Thyroid gland (tissue), 4 donors: Measurements from ENCODE around the gene BACE1. TPM values are rescaled to one million over a fixed set of nuclear protein-coding genes. Genes with fewer than 3 reads are reported as not detected.

Experiments used
- DNase-seq, 2 donors: peaks; one replicate each; pipeline ENCODE4 v3.0.0-alpha.2; 2019
- H3K27ac ChIP-seq, 3 donors: fragments of 200-600 bp; sonication (generic); 1 replicate in 2 of 3; 2 replicates in 1 of 3; pipeline ENCODE4 v1.5.1; 2016 to 2019; ENCODE audit warnings: mild to moderate bottlenecking in 1 of 3, moderate library complexity in 1 of 3
- H3K27me3 ChIP-seq: fragments of 200-600 bp; sonication (generic); one replicate; pipeline ENCODE4 v1.5.1; 2019
- H3K36me3 ChIP-seq, 2 donors: fragments of 200-600 bp; sonication (generic); one replicate each; pipeline ENCODE4 v1.5.1; 2016 to 2019
- H3K4me1 ChIP-seq, 2 donors: fragments of 200-600 bp; sonication (generic); one replicate each; pipeline ENCODE4 v1.5.1; 2017 to 2019
- H3K4me3 ChIP-seq, 3 donors: fragments of 200-600 bp; sonication (generic); replicated peaks in 1 of 3; 1 replicate in 2 of 3; 2 replicates in 1 of 3; pipeline ENCODE4 v1.5.1; 2016; ENCODE audit warnings: mild to moderate bottlenecking in 1 of 3
- H3K9me3 ChIP-seq: fragments of 200-600 bp; sonication (generic); one replicate; pipeline ENCODE4 v1.5.1; 2017
- POLR2A ChIP-seq, 2 donors: fragments of 450-650 bp; IDR thresholded peaks; one replicate each; pipeline ENCODE4 v1.6.1; 2017; ENCODE audit warnings: antibody characterized with exemption in 2 of 2, mild to moderate bottlenecking in 2 of 2, moderate library complexity in 1 of 2
- WGBS, 2 donors: methylation state at CpG; one replicate each; pipeline ENCODE4 v1.1.5; 2017; 5-methylcytosine and 5-hydroxymethylcytosine counted together
- intact Hi-C: fragments of 100-400 bp; cut with DNase I; formaldehyde crosslinking; loops from one replicate; pipeline ENCODE4 v1.15.1; 2023
- total RNA-seq, 4 donors: library from RNA; depleted of rRNA; stranded (reverse); fragments of >200 nt; gene quantifications; one replicate each; pipeline ENCODE4 v1.2.3, GENCODE V29; 2016
- TF ChIP-seq, protein P1 (sequence below), 6 experiments: fragments of 200-600 bp in 3 of 6; fragments of 450-650 bp in 3 of 6; sonication (generic) in 3 of 6; IDR thresholded peaks; one replicate each; pipeline ENCODE4 v1.5.1; 2016 to 2019; ENCODE audit warnings: antibody characterized with exemption in 6 of 6, mild to moderate bottlenecking in 2 of 6, inconsistent platforms in 1 of 6, moderate library complexity in 1 of 6

BACE1 gene
- total RNA-seq, 4 donors from 2014 or later, result 17.6 to 28.4 (median 21.4) TPM

DNA sequence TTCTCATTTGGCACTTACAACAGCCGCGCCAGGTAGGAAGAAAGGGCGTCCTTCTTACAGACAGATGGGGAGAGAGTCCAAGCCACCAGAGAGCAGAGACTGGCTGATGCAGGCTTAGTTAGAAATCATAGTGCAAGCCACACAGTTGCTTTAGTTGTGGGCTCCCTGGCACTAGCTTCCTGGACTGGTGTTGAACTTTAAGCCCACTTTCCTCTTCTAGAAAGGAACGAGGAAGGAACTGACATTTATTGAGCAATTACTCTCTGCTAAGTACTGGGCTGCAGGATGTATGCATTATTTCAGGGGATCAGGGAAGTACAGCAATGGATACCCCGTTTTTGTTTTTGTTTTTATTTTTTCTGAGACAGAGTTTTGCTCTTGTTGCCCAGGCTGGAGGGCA lies 3.0 kb downstream of the BACE1 start:
- intact Hi-C loops, result no loop called here
- Histone ChIP-seq H3K4me1 (peaks cover 4 to 15% of the 10 kb centered on the region in 2 donors), H3K4me3 (no peak overlapping the region), H3K9me3 (no peaks in the 10 kb centered on the region), H3K36me3 (no peaks in the 10 kb centered on the region), H3K27me3 (no peaks in the 10 kb centered on the region), H3K27ac (no peak overlapping the region)
- TF ChIP-seq, protein P1, sequence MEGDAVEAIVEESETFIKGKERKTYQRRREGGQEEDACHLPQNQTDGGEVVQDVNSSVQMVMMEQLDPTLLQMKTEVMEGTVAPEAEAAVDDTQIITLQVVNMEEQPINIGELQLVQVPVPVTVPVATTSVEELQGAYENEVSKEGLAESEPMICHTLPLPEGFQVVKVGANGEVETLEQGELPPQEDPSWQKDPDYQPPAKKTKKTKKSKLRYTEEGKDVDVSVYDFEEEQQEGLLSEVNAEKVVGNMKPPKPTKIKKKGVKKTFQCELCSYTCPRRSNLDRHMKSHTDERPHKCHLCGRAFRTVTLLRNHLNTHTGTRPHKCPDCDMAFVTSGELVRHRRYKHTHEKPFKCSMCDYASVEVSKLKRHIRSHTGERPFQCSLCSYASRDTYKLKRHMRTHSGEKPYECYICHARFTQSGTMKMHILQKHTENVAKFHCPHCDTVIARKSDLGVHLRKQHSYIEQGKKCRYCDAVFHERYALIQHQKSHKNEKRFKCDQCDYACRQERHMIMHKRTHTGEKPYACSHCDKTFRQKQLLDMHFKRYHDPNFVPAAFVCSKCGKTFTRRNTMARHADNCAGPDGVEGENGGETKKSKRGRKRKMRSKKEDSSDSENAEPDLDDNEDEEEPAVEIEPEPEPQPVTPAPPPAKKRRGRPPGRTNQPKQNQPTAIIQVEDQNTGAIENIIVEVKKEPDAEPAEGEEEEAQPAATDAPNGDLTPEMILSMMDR (IDR thresholded peaks at IDR 0.05), result no peak
- no peak for TF ChIP-seq POLR2A (IDR thresholded peaks at IDR 0.05)
- WGBS, 2 donors, result 86 to 89% methylated on average over 5 of the region's 5 CpGs
- no peak for DNase-seq

DNA sequence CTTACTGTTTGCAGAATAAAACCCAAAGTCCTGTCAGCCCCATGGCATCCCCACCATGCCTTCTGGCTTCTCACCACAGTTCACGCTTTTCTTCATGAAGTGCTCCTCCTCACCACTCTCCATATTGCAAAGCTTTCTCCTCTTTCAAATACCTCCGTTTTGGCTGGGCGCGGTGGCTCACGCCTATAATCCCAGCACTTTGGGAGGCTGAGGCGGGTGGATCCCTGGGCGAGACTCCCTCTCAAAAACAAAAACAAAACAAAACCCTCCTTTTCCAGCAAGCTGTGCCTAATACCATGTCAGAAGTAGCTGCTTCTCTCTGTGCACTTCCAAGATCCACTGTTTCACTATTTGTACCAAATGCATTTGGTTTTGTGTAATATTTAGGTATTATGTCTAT lies 6.7 kb downstream of the BACE1 start:
- no peak for DNase-seq
- no peaks in the 10 kb centered on the region for H3K36me3 ChIP-seq
- intact Hi-C loops, result no loop called here
- TF ChIP-seq, protein P1 (IDR thresholded peaks at IDR 0.05), result no peak
- TF ChIP-seq POLR2A (IDR thresholded peaks at IDR 0.05), result no peak
- H3K9me3 ChIP-seq, result no peaks in the 10 kb centered on the region
- WGBS, 2 donors, result 95% methylated on average over 7 of the region's 7 CpGs
- no peaks in the 10 kb centered on the region for H3K4me1 ChIP-seq
- H3K27ac ChIP-seq, result no peak overlapping the region
- H3K4me3 ChIP-seq, result no peak overlapping the region
- no peaks in the 10 kb centered on the region for H3K27me3 ChIP-seq

DNA sequence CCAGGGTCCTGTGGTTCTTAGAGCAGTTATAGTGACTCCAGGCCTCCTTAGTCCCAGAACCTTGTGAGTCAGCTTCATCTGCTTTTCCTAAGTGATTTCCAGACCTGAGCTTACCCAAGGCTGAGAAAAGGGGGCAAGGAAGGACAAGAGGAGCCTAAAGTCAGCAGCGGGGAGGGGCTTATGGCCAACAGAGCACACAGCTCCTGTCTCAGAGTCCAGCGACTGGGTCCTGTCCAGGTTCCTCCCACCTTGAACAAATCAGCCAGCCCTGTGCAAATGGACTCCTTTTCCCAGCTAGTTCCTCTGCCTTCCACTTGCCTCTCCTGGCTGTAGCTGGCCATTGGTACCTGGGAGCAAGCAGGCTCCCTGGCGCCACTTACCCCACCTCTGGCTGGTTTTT lies 10.9 kb downstream of the BACE1 start:
- TF ChIP-seq POLR2A (IDR thresholded peaks at IDR 0.05), result no peak
- TF ChIP-seq, protein P1 (IDR thresholded peaks at IDR 0.05), result no peak
- no peaks in the 10 kb centered on the region for H3K9me3 ChIP-seq
- no peak overlapping the region for H3K4me3 ChIP-seq
- no peaks in the 10 kb centered on the region for H3K36me3 ChIP-seq
- 92 to 94% methylated on average over 2 to 3 of the region's 3 CpGs for WGBS, 2 donors
- DNase-seq, result no peak
- no peaks in the 10 kb centered on the region for H3K27me3 ChIP-seq
- H3K4me1 ChIP-seq, result peaks cover 4 to 5% of the 10 kb centered on the region in 2 donors
- intact Hi-C loops, result no loop called here
- H3K27ac ChIP-seq, result no peak overlapping the region

DNA sequence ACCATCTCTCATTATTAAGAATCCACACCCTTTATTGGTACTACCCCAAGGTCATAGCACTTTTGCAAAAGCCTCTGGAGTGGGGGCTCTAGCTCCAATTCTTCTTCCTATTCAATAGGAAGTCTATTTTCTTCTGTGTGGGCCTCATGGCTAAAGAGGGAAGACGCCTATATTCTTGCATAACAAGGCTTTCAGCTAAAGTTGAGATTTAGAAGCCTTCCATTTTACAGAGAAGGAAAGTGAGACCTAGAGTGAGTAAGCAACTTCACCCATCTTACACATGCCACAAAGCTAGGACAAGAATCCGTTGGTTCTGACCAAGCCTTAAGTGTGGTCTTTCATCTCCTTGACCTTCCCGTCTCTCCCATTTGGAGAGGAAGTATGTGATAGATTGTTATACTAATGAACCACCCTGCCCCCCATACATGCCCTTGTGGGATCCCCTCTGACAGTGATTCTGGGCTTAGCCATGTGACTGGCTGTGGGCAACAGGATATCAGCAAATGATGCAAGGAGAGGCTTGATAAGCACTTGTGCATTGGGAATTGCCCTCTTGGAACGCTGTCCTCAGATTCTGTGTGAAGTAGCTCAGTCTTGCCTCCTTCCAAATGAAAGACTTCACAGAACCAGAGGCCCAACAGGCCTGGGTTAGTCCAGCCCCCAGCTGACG lies 12.3 kb downstream of the BACE1 start:
- Histone ChIP-seq H3K9me3 (no peaks in the 10 kb centered on the region), H3K4me3 (no peak overlapping the region), H3K27ac (no peak overlapping the region), H3K27me3 (no peaks in the 10 kb centered on the region), H3K36me3 (no peaks in the 10 kb centered on the region), H3K4me1 (peaks cover 8% of the 10 kb centered on the region in 2 donors)
- 82 to 84% methylated on average over 5 of the region's 5 CpGs for WGBS, 2 donors
- intact Hi-C loops, result no loop called here
- TF ChIP-seq, protein P1 (IDR thresholded peaks at IDR 0.05), result no peak
- TF ChIP-seq POLR2A (IDR thresholded peaks at IDR 0.05), result no peak
- no peak for DNase-seq

DNA sequence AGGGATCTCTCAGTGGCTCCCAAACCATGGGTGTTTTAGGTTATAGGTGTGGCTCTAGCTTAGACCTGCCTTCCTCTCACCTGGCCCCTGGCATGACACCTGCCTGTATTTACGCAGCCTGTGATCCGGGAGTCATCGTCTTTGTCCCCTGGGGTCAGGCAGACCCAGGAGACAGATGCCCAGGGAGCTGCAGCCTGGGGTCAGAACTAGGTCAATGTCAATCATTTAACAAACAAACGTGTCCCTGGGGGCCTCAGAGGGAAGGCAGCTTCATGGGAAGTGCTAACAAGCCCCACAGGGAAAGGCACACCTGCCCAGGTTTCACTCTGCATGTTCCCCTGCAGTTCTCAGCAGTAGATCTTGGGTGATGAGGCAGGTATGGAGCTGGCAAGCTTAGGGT lies 13.0 kb downstream of the BACE1 start:
- no peaks in the 10 kb centered on the region for H3K27me3 ChIP-seq
- no peak overlapping the region for H3K4me3 ChIP-seq
- intact Hi-C loops, result no loop called here
- no peak for DNase-seq
- H3K27ac ChIP-seq, result no peak overlapping the region
- 58 to 79% methylated on average over 3 to 4 of the region's 4 CpGs for WGBS, 2 donors
- no peaks in the 10 kb centered on the region for H3K36me3 ChIP-seq
- TF ChIP-seq, protein P1 (IDR thresholded peaks at IDR 0.05), result no peak
- no peak for TF ChIP-seq POLR2A (IDR thresholded peaks at IDR 0.05)
- H3K4me1 ChIP-seq, result peaks cover 8% of the 10 kb centered on the region in 2 donors
- H3K9me3 ChIP-seq, result no peaks in the 10 kb centered on the region
